Fibroblast of peridontal ligament (primary cell): Measurements from ENCODE around the gene C1orf21.

Experiments
- DNase-seq: peaks from one replicate; pipeline ENCODE4 v3.0.0-alpha.2; 2010; ENCODE audit errors: extremely low read depth

C1orf21 gene

DNA sequence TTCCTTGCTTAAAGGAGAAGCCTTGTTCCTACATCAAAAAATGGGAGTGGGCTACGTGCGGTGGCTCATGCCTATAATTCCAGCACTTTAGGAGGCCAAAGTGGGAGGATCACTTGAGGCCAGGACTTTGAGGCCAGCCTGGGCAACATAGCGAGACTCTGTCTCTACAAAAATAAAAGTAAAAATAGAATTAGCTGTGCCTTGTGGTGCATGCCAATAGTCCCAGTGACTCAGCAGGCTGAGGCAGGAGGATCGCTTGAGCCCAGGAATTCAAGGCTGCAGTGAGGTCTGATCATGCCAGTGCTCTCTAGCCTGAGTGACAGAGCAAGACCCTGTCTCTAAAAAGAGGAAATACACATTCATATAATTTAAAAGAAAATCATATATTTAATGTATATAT lies 127.1 kb downstream of the C1orf21 start:
- peak; percentile 64 for DNase-seq

DNA sequence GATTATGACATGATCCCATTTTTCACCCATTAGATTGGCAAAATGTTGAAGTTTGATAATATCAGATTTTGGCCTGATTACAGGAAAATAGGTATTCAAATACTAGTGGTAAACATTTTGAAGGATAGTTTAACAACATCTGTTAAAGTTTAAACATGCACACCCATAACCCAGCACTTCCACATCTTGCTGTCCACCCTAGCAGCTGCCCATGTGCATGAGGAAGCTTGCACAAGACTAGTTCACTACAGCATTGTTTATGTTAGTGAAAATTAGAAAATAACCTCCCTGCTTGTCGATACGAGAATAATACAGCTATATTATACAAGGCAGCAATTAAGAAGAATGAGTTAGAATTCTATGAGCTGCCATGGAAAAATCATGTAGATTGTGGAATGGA lies 127.6 kb downstream of the C1orf21 start:
- DNase-seq: peak; percentile 49

GRCh38 chr1:184517130-184517529 lies 130.3 kb downstream of the C1orf21 start:
- DNase-seq: no peak

GRCh38 chr1:184518736-184519357 lies 132.0 kb downstream of the C1orf21 start:
- no peak for DNase-seq

DNA sequence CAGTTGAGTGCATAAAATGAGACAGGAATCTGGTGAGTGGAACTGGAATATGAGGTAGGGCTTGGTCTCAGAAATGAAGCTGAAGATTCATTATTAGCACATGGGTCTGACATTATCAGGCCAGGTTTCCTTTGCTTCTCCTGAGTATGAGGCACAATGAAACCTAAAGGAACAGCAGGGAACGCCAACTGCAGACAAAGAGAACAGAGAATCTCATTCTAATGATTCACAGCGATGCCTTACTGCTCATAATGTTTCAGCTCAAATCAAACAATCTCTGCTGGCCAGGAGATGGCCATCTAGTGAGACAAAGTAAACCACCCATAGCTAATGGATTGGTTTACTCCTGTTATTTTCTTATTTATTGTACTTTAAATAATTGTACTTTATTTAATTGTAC lies 133.5 kb downstream of the C1orf21 start:
- DNase-seq: no peak

DNA sequence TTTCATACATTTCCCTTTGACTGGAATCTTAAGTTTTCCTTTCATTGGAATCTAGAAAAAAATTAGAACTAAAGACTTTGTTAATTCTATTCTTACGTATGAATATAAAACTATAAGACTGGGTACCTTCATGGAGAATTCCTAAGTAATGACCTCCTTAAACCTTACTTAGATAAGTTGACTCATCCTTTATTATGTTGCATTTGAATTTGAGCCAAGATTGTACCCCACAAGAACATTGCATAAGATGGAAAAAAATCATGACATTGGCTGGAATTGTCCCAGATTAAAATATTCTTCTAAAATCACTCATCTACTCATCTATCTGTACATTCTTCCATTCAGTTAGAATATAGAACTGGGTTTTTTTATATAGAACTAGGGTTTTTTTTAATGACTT lies 137.4 kb downstream of the C1orf21 start:
- peak; percentile 27 for DNase-seq

DNA sequence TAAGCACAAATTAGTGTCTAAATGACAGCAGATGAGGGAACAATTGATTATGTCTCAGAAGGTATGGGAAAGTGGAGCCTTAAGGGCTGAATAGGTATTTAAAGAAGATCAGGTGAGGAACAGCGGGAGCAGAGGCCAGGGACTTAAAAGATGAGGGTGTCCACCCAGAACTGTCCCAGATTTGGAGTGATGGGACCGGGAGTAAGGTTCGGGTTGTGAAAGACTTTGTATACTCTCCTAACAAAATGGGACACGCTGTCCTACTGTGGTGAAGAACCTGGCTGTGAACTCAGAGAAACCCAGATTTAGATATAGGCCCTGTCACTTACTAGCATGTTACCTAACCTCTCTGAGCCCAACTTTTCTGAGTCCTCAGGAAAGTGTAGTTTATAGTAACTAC lies 140.6 kb downstream of the C1orf21 start:
- DNase-seq: no peak

- no peak for DNase-seq
Observed at GRCh38 chr1:184530226-184530625, 143.4 kb downstream of the C1orf21 start.

DNA sequence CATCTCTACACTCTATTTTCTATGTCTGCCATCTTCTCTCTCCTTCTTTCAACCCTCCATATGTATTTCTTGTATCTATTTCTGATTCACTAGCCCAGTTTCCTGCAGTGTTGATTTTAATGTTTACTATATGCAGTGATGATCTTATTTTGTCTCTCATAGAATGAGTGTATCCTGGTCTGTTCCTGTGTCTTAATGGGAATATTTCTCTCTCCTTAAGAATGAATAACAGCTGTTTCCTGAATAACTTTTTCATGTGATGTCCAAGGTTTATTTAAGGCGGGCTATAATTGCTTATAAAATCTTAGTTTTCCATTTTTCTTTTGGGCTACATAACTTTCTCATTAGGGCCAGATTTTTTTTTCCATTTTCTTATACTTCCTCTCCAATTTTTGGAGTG lies 144.5 kb downstream of the C1orf21 start:
- peak; percentile 37 for DNase-seq

GRCh38 chr1:184532199-184532598 lies 145.4 kb downstream of the C1orf21 start:
- DNase-seq: no peak

DNA sequence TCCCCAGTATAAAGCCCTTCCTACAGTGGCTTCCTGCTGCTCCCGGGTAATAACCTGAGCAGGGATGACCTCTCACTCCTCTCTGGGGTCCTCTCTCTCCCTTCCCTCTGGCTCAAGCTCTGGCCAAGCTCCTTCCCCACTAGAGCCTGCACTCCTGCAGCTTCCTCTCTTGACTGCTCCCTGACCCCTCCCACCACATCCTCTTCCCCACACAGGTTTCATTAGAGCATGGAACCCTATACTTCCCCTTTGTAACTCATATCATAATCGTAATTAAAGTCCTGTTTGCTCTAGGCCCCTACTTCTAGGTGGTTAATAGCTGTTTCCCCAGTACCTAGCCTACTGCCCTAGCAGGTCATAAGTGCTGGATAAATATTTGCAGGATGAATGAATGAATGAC lies 146.2 kb downstream of the C1orf21 start:
- DNase-seq: no peak

DNA sequence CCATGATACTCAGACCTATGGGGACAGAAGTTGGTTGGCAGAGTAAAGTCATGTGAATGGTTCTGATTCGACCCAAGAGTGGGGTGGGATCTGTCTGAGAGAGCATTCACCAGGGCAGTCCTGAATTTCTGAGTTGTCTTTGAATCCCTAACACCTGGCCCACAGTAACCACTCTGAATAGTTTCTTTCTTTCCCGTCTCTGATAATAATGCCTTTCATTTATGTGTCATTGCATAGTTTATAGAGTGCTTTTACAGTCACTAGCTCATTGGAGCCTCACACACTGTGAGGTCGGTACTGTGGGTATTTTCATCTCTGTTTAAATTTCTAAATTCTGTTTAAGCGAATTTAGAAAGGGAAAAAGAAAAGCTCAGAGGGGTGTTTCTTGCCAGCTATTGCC lies 147.1 kb downstream of the C1orf21 start:
- DNase-seq: no peak

DNA sequence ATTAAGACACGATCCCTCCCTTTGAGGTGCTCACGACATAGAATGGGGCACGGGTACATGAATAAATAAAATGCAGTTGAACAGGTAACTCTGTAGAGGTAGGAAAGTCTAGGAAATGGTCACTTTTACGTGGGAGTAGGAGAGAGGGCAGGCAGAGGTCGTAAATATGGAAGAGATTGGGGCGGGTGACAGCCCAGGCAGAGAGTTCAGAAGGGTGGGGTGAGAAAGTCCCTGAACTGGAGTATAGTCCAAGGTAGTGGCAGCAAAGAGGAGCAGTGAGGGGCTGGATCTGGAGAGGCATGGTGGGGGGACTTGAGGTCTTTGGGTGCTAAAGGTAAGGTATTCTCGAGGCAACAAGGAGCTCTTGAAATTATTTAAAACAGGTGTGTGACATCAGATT lies 147.9 kb downstream of the C1orf21 start:
- no peak for DNase-seq

- DNase-seq: peak; percentile 91
Observed at GRCh38 chr1:184535191-184535970, 148.6 kb downstream of the C1orf21 start.

GRCh38 chr1:184536246-184536985 lies 149.6 kb downstream of the C1orf21 start:
- DNase-seq: no peak

DNA sequence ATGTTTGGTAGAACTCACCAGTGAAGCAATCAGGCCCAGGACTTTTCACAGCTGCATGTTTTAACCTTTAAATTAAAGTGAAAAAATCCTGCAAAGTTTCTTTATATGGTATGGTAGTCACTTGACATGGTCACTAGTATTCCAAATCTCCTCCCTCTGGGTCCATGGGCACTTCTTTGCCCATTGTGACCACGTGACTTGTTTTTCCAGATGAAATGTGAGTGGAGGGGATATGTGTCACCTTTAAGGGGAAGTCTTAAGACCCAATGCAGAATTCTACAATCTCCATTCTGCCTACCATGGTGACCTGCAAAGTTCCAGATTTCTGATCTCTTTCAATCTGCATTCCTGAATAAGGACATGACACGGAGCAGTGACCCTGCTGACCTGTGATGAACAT lies 152.8 kb downstream of the C1orf21 start:
- DNase-seq: no peak

DNA sequence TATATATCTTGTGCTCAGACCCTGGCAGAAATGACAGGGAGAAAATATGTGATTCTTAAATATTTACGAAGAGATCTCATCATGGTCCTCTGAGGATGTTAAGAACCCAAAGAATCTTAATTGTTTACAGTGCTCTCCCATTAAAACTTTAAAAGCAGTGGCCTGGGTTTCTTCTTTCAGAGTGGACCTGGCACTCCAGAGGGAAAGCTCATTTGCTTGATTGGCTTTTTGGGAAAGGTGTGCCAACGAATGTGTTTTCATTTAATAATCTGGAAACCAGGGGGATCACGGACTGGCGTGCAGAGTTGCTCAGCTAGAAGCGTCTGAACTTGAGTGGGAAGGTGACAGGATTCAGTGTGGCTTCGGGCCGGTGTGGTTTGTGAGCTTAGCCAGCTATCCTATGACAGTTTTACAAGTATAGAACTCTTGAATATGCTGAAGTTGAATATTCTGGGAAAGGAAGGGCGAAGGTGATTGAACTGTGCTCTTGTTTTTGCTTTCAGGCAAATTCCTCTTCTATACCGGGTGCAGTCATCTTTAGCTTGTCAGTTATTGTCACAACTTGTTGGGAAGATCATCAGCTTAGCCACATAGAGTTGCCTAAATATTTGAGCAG lies 154.8 kb downstream of the C1orf21 start:
- DNase-seq: no peak

DNA sequence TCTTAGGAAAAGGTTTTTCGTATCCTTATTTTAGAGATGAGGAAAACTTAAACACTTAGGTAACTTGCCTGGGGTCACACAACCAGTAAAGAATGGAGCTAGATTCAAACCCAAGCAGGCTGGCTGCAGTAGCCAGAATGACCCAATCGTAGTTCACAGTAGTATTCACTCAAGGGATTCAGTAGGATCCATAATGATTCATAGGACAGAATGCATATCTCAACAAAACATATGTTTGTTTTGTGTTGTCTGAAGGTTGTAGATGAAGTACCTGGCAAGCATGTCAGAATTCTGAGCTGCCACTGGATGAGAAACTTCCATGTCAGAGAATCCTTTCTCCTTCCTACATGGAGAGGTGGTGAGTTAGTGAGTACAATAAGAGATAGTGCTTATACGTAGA lies 155.5 kb downstream of the C1orf21 start:
- DNase-seq: no peak

- peak; percentile 77 for DNase-seq
Observed at GRCh38 chr1:184545601-184546000, 158.8 kb downstream of the C1orf21 start.

- DNase-seq: no peak
Observed at GRCh38 chr1:184552446-184552845, 165.6 kb downstream of the C1orf21 start.

DNA sequence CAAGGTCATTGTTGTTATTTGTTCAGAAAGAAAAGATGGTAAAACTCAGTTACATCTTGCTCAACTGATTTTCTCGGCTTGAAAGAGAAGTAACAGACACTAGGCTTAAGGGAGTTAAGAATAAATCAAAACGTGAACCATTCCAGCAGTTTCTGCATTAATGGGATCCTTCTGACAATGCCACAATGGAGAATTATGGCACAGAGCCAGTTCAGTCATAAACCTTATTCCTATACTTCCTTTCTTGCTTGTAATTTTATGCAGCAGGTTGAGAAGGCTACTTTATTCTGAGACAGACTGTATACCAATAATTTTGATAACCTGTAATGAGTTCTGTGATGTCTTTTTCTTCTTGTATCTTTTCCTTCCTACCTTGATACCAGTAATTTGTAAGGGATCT lies 167.0 kb downstream of the C1orf21 start:
- DNase-seq: no peak
